ENCODE results near the gene CLCF1.

- no peak for TF ChIP-seq CTCF (IDR thresholded peaks at IDR 0.05)
- TF ChIP-seq POLR2A (IDR thresholded peaks at IDR 0.05) = no peak
- TF ChIP-seq POLR2AphosphoS5 (IDR thresholded peaks at IDR 0.05) = no peak
- no peak for TF ChIP-seq EP300 (IDR thresholded peaks at IDR 0.05)
Measured at GRCh38 chr11:67369801-67370284, 3.6 kb downstream of the CLCF1 start.

All from upper lobe of left lung (tissue), 4 donors.